Left forelimb (tissue), 1 donor: Measurements from ENCODE around the gene CRNKL1.

Source experiments
- DNase-seq: peaks from one replicate; pipeline ENCODE4 v3.0.0-alpha.2; 2018; ENCODE audit warnings: low spot score

Gene CRNKL1

DNA sequence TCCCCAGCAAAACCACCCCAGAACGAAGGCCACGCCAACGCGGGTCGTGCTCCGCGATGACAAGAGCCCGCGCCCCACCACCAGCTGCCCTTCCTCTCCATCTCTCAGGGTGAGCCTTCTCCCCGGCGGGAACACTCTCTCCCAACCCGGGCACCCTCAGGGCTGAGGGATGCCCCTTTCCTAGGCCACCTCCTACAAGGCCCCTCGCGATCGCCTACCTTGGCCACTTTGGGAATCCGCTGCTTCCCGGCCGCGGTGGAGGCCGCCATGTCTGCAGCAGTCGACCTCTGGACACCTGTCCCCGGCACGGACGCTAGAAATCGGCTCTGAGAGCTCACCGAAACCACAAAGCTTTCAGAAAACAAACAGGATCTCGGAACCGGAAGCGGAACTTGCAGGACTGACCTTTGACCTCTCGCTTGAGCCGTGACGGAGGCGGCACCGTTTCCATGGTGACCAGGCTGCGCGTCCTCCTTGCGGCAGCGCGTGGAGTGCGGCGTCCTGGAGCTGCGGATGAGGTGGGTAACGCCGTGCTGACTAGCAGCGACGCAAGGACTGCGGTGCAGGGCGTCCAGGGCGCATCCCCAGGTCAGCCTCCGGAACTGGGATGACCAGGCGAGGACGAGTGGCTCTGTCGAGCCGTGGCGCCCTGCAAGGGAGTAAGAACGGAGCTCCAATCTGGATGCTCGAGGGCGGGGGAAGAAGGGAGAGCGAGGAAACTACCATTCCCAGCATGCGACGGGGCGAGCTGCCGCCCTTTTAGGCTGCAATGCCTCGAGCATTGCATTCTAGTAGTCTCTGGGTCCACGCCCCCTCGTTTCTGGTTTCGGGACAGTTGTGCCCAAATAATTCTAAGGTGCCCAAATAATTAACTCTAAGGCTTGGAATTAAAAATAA lies at the start of gene CRNKL1, which contains the start of gene CFAP61:
Gene CRNKL1 (minus strand): TSS at position 393 of the 897 bp plus-strand sequence. CDS start 124 bp downstream, at position 269.
Gene CFAP61 (plus strand): TSS at position 459 of the 897 bp plus-strand sequence. CDS start 4,122 bp downstream, outside the sequence.
- peak; percentile 97 for DNase-seq

DNA sequence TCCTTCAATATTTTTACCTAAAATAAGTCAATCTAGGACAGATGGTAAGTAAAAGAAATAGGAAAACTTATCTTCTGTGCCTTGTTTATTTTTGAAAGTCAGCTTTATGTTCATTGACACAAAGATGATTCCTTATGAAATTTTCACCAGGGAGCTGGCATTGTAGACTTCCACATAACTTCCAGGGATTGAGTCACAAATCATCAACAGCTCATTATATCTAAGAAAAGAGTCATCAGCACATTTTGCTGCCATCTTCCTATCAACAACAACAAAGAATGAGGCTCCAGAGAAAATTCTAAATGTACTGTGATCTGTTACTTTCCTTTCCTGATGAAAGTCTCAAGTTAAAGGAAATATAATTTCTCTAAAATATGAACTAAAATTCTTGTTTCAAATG lies 48.6 kb upstream of the CRNKL1 start:
- no peak for DNase-seq

DNA sequence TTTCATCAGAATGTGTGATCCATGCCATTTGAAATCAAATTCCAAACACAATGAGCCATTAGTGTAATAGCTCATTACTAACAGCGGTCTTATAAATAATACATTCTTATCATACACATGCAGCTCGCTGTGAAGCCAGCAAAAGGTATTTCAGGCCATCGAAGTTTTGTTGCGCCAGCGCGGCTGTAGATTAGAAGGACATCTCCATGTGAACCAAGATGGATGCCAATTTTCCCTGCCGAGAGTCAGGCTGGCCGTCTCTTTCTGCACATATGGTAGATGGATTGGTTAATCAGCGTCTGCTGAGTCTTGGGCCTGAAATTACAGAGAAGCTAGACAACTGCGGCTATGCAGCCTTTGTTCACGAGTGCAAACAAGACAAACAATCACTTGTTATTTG lies 44.2 kb upstream of the CRNKL1 start:
- no peak for DNase-seq

DNA sequence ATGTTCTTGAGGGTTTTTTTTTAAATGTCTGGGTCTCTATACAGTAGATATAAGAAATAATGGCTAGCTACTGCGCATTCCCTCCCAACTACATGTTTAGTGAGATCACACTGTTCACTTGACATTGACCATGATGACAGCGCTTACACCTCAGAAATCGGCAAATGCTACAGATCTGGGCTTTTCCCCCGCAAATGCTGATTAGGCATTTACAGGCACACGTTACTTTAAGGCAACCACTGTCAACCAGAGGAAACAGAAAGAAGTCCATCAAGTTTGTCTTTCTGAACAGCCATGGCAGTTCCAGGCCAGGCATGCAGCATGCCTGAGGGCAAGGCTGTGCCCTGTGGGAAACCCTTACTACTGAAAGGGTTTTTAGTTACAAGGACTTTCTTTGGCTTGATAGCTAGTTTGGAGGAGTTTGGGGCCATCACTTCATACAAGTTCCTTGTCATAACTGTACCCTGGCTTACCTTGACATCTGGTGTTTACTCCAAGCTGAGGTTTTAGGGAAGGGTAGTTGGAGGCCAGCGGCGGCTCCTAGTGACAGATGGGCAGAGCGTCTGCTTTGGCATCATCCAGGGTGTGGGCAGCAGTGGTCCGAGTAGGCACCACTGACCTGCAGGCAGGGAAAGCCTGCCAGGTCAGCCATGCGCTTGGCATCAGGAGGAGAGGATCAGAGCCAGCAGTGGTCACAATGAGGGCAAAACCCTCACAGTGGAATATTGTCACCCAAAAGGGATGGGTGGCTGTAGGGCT lies 43.0 kb upstream of the CRNKL1 start:
- no peak for DNase-seq

DNA sequence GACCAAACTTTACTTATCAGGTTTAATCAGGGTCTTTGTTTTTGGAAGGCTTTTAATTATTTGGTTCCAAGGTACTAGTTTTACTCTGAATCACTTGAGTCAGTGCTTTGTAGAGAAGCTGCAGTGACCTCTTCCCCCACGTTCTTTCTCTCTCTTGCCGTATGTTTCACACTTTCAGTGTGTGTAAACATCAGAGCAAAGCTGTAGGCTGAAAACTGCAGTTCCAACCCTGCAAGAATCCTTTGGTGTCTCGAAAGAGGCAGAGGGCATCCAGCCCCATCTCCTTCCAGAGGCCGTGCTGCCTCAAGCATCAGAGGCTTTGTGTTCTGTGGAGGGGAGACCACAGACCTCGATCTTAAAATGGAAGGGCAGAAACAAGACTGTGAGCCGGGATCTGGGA lies 42.1 kb upstream of the CRNKL1 start:
- DNase-seq, result no peak

DNA sequence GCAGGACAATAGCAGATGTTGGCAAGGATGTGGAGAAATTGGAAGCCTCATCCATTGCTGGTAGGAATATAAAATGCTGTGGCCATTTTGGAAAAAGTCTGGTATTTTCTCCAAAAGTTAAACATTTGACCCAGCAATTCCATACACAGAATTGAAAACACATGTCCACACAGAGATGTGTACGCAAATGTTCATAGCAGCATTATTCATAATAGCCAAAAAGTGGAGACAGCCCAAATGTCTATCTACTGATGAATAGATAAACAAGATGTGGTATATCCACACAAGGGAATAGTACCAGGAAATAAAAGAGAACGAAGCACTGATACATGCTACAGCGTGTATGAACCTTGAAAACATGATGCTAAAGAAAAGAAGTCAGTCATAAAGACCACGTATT lies 40.6 kb upstream of the CRNKL1 start:
- DNase-seq, result no peak

DNA sequence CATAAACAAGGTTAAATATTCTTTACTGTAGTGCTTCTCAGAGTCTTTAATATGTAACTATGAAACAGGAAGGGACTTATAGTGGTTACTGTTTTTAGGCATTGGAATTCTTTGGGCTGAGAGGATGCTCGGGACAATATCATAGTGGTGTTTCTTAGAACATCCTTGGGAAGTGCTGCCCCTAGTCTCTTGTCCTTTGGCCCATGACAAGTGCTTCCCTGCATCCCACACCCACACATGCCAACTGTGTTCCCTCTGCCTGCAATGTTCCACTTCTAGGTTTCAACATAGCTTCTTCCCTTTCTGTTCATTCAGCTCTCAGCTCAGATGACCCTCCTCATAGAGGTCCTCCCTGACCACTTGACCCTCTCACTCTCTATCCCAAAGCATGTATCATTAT lies 37.7 kb upstream of the CRNKL1 start:
- DNase-seq, result no peak

DNA sequence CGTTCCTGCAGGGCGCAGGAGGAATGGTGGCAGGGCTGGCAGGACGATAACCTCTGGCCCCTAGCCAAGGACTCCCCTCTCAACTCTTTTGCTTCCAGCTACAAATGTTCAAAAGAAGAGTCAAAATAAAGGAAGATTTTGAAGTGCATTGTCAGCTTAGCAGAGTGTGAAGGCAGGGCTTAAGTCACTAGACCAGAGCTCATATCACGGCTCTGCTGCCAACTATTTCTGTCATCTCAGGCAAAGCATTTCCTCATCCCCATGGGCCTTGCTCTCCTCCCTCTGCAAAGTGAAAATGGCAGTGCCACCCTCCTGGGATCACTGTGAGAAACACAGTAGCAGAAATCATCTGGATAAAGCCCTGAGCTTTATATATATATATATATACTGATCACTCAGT lies 36.8 kb upstream of the CRNKL1 start:
- no peak for DNase-seq

DNA sequence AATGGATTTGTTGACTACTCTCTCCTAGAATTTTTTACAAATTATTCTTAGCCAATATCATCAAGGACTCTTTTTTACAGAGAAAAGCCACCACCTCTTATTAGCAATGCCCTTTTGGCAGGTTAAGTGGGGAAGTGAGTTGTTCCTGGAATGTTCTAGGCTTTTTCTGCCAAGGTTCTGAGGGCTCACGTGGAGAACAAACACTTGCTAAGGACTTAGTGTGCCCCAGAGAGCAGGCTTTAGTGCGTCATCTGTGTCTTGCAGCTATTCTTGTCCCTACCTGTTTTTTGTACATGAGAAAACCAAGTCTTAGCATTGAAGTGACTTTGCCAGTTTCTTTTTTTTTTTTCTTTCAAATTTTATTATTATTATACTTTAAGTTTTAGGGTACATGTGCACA lies 33.5 kb upstream of the CRNKL1 start:
- DNase-seq, result no peak

DNA sequence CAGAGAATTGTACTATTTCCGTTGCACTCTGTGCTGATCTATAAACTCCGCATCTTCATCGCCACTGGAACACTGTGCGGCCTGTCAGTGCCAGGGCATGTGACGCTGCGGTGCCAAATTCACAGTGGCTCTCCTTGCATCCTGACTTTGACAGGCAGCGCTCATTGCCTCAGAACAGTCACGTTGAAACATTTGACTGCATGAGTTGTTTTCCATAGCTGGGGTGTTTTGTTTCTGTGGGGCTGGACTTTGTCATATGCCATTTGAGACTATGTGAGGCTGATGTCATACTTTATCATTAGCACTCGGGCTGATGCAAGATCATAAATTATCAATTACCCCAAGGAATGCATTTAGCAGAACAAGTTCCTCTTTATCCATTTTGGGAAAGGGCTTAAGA lies 32.8 kb upstream of the CRNKL1 start:
- no peak for DNase-seq

DNA sequence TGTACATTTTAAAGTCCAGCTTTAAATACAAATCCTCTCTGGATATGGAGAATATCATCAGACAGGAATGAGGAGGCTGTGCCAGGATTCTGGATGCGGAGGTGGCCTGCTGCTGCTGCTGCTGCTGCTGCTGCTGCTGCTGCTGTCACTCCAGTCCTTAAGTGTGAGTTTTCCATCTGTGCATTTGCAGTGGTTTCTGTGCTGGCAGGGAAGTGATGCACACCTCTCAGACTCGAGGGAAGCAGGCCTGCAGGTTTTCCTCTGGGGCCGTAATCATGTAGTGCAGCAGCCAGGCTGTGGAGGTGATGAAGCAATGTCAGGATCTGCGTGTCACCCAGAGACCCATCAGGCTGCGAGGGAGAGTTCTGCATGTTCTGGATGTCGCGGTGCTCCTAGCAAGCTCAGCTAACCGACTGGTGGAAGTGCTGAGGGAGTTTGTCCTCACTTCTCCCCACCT lies 32.1 kb upstream of the CRNKL1 start:
- peak; percentile 73 for DNase-seq

DNA sequence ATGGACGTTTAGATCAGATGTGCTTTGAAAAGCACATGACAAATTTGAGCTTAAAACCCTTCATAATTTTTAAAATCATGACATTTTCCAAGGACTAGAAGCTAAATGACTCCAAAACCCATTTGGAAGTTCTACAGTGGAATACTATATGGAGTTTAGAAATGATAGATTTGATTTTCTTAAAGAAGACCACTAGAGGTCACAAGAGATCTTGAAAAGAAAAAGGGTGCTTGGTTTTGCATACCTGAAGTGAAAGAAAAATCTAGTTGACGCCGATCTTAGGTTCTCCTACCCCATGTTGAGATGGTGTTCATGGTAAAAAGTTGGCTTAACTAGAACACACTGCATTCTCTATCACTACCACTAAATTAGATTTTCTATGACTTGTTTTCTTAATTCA lies 31.5 kb upstream of the CRNKL1 start:
- no peak for DNase-seq

DNA sequence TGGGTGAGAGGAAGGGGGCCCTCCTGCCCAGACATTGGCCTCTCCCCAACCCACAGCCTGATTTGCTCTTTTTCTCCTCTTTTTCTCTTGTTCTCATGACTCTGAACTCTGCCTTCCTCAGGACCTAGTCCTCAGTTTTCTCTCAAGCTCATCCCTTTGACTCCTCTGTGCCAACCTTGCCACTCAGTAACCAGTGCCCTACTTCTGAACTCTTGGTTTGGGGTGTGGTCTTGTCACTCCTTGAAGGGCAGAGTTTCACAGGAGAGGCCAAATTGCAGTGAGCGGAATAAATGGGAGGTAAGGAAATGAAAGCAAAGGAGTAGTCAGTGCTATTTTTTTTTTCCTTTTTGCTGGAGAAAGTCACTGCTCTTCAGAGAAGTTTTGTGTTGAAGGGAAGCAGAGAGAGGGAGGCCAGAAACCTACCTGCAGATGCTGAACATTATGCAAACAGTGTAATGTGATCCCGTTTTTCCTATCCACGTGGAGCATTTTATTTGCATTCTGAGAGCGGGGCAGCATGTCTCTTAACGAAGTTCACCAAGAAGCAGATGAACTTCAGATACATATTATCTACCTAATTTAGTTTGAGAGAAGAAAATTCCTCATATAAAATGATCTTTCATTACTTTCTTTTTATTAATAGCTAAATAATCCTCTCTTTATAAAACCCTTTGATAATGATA lies 27.0 kb upstream of the CRNKL1 start:
- DNase-seq, result no peak

DNA sequence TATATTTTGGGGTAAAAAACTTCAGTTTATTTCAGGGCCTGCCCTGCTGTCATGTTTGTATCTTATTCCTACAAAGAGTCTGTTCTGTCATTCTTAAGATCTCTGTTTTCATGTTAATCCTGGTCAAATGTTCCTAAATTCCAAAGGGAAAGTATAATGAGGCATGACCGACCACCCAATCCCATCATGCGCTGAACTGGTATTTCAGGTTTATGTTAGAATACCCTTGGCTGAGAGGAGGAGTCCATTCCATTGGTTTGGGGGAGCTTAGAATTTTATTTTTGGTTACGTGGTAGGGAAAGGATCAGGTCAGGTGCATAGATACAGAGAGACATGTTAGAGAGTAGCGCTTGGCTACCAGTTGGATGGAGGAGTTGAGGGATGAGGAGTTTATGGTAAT lies 25.8 kb upstream of the CRNKL1 start:
- no peak for DNase-seq

DNA sequence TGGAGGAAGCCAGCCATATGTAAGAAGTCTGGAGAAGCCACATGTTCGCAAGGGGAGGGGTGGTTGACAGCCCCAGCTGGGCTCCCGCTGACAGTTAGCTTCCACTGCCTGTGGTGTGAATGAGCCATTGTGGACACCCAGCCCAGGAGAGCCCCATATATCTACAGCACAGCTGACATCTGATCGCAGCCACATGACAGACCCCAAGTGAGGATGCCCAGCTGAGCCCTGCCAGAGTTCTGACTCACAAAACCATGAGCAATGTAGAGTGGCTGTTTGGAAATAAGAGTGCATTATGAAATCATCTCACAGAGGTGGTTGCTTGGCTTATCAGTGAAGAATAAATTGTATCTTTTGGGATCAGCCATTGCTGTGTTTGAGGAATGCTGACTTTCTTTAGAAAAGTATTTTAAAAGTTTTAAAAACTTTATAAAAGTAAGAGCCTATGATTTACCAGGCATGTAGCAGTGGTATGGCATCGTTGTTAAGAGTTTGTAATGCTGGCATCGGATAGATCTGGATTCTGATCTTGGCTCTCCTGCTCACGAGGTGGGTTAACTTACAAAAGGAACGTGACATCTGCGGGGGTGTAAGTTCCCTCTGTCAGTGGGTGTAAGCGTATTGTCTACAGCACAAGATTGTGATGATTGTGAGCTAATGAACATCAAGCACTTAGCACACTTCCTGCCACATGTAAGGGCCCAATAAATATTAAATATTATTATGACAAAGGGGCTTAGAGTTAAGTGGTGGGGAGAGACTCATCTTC lies 24.2 kb upstream of the CRNKL1 start:
- DNase-seq, result no peak

DNA sequence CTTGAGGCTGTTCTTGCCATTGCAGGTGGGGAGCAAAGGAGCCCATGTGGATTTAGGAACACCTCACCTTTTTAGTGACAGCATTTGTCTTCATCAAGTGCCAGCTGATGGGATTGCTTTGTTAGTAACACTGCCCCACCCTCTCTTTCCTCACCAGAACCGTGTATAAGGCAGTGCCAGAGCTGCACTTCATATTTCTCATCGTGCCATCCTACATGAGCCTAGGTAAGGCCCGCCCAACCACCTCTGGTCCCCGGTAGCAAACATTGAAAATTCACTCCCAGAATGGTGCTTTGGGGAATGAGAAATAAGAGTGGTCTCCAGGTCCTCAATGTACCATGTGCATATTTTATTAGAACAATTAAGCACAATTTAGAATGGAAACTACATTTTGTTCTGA lies 22.8 kb upstream of the CRNKL1 start:
- no peak for DNase-seq

DNA sequence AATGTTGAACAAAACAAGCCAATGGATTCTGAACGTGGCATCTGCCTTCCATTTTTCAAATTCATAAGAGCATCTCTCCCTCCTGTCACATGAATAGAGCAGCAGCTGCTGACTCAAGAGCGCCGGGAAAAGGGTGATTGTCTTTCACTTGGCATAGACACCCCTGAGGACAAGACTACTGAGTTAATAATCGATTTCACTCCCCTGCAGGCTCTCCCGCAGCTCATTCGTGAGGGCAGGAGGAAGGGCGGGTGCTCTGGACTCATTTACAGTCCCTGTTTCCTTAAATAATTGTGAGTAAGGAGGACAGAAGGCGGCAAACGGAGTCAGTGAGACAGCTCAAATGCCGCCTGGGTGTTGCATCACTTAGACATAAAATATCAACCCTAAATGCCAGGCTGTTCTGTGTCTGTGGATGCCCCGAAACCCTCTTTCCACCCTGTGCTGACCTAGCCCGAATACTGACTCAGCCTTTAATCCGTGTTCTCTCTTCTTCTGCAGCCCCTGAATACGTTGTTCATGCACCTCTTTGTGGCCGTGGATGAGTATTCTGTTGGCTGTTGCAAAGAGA lies 21.6 kb upstream of the CRNKL1 start:
- DNase-seq, result no peak

DNA sequence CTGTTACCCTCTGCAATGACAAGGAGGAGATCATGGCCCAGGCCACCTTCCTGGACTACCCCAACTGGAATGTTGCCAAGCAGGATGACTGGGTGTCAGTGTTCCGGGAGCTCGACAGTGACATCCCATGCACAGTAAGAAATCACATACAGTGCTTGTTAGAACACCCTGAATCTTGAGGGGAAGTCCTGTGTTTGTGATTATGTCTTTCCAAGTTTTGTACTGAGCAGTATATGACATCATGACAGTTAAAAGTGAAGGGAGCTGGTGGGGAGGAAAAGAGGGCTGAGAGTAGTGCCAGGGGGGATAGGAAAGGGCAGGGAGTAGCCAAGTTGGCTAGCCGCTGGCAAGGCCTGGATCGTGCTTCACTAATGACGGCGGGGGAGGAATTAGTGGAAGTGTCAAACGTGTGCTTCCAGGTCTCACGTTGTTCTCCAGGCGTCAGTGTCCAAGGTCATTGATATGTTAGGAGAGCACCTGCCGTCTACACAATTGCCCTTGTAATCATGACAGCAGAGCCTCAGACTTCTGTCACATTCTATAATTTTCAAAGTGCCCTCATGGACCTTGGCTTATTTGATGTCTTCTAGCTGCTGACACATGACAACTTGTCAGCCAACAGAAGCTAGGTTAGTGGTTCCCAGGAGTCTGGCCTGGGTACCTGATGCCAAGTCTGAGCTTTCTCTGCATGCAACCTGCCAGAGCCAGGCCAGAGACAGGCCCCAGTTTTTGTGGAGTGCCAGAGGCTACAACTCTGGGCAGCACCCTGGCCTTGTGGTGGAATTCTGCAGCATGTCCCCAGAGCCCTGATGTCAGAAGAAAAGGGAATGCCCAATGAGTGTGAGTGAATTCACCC lies 18.8 kb upstream of the CRNKL1 start:
- DNase-seq, result no peak

DNA sequence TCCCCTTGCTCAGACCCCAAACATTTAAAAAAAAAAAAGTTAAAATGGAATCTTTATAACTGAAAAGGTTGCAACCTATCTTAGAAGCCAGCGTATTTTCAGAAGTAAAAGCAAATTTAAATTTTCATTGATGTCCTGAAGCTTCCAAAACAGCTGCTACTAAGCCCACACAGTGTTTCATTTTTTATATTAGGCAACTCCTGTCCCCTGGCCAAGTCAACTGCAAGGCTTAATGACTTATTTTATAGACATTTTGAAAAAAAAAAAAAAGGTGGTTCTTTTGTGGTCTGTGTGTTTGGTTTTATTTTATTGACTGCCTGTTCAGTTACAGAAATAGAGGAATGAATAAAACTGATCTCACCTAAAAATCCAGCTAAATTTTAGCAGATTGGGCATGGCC lies 13.1 kb upstream of the CRNKL1 start:
- no peak for DNase-seq

DNA sequence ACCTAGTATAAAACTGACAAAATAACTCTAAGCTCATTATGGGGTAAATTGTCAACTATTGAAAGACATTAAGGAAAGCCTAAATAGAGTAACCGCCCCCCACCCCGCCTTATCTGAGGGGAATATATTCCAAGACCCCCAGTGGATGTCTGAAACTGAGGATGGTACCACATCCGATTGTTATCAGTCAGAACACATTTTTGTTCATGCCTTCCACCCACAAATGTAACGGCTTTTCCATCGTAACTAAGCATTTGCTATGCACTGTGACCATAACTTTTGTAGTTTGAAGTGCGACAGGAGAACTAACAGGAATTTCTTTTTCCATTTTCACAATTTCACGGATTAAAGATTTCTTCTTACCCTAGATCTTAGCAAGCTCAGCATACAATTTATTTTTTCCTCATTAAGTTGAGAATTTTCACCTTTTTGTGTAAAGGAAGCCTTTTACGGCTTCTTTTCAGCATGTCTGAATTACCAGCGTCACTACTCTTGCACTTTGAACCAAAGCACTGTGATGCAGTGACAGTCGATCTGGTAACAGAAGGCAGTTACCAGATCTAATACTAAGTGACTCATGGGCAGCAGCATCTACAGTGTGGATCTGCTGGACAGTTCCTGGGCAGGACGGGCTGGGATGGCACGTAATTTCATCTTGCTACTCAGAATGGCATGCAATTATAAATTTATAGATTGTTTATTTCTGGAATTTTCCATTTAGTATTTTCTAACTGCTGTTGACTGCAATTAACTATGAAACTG lies 11.9 kb upstream of the CRNKL1 start:
- no peak for DNase-seq
